Stimulated activated CD8-positive, alpha-beta memory T cell treated with anti-CD3 and anti-CD28 coated beads, Interleukin-4, amount 100 ng/mL, for 1 hour (primary cell): ENCODE measurements around the gene SMC5.

Source experiments
- DNase-seq, 2 donors: peaks; one replicate each; pipeline ENCODE4 v3.0.0-alpha.2; 2020; ENCODE audit warnings: low read depth in 2 of 2, low spot score in 1 of 2

SMC5 gene

GRCh38 chr9:70403618-70404025 lies 144.8 kb downstream of the SMC5 start:
- no peak for DNase-seq

GRCh38 chr9:70404261-70404660 lies 145.5 kb downstream of the SMC5 start:
- DNase-seq = no peak
